Measurements from ENCODE around the gene TYW1. TPM values are rescaled to one million over a fixed set of nuclear protein-coding genes. Genes with fewer than 3 reads are reported as not detected.
"Not testable (repeated sequence)": the region's sequence is repeated elsewhere in the genome, so short reads cannot be mapped to it uniquely, and the experiment has no call there.

Gene TYW1
- total RNA-seq, 1 donor from 2014 or later = 17.7 TPM

DNA sequence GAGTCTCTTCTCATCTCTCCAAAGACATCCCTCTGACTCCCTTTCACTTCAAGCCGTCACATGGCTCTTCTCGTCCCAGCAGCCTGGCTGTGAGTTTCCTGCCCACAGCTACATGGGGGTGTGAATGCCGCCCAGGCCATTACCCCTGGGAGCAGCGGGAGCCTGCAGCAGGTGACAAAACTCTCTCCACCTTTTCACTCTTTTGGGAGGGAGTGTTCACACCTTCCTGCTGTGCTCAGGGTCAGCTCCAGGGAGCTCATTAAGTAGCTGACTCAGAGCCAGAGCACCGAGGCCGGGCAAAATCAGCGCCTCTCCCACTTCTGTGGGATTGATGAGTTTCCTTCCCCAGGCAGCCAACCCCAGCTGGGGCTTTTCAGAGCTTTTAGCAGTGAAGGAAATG, 271.3 kb downstream of the TYW1 start:
- Mint-ChIP-seq H3K9me3 (no peaks in the 10 kb centered on the region), H3K27me3 (no peaks in the 10 kb centered on the region)
- DNase-seq (ENCODE audit: extremely low spot score, unreplicated experiment) = no peak

DNA sequence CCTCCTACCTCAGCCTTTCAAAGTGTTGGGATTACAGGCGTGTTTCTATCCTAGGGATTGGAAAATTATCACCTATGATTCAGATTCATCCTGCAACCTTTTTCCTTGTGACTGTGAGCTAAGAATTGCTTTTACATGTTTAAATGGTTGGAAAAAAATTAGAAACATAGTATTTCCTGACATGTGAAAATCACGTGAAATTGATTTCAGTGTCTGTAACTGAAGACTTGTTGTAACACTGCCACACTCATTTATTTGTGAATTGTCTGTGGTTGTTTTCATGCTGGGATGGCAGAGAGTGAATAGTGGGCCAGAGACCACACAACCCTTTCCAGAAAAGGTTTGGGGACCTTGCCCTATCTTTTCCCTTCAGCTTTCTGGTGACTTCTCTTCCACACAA, 273.3 kb downstream of the TYW1 start:
- H3K36me3 Mint-ChIP-seq; H3K9me3 Mint-ChIP-seq; DNase-seq (ENCODE audit: extremely low spot score, unreplicated experiment); H3K4me1 Mint-ChIP-seq (ENCODE audit: unreplicated experiment); H3K27me3 Mint-ChIP-seq; H3K27ac Mint-ChIP-seq; H3K4me3 Mint-ChIP-seq: not testable (repeated sequence)

More for the DNA sequence above, 271.3 kb downstream of the TYW1 start:
- Mint-ChIP-seq H3K4me1 (ENCODE audit: unreplicated experiment) (peaks cover 4% of the 10 kb centered on the region), H3K36me3 (peaks cover 4% of the 10 kb centered on the region), H3K27ac (no peak overlapping the region), H3K4me3 (no peak overlapping the region)
- TF ChIP-seq CTCF (conservative IDR thresholded peaks at IDR 0.05) = no peak

Small RNA genes lying within 50 kb of the gene (microRNA-seq; reads per million reads assigned to microRNA genes)
- gene MIR4650-1 = not detected

Other genes starting within 250 kb of the TYW1 start
- gene TMEM248, start 75.6 kb upstream of the TYW1 start, total RNA-seq (ENCODE audit: low replicate concordance) = 71.6 and 84.5 TPM in 2 replicates
- 50.1 and 75.7 TPM in 2 replicates for gene SBDS, start 1.2 kb upstream of the TYW1 start, total RNA-seq (ENCODE audit: low replicate concordance)